H1 (cell line): ENCODE data around the gene RTN4IP1. TPM values are rescaled to one million over a fixed set of nuclear protein-coding genes. Genes with fewer than 3 reads are reported as not detected.

Source experiments
- ATF2 ChIP-seq: IDR thresholded peaks from 2 replicates; pipeline ENCODE4 v1.6.1; 2012; ENCODE audit warnings: low read length, inconsistent platforms
- GABPA ChIP-seq: IDR thresholded peaks from 2 replicates; pipeline ENCODE4 v1.6.1; 2011; ENCODE audit warnings: mild to moderate bottlenecking, low read length, moderate library complexity, borderline replicate concordance; ENCODE audit not compliant: insufficient read depth
- MAX ChIP-seq: IDR thresholded peaks from 2 replicates; pipeline ENCODE4 v1.6.1; 2012; ENCODE audit warnings: inconsistent platforms
- RBBP5 ChIP-seq: IDR thresholded peaks from 2 replicates; pipeline ENCODE4 v1.7.1; 2012; ENCODE audit warnings: low read depth, mild to moderate bottlenecking, inconsistent platforms, low read length, moderate library complexity, borderline replicate concordance
- SIX5 ChIP-seq: IDR thresholded peaks from 2 replicates; pipeline ENCODE4 v1.6.1; 2011; ENCODE audit warnings: mild to moderate bottlenecking, low read depth, low read length
- TBP ChIP-seq: IDR thresholded peaks from 2 replicates; pipeline ENCODE4 v1.6.1; 2011; ENCODE audit warnings: low read depth, low read length, improper control_type of control experiment
- TEAD4 ChIP-seq: IDR thresholded peaks from 2 replicates; pipeline ENCODE4 v1.6.1; 2012; ENCODE audit warnings: low read depth, low read length, inconsistent platforms, mixed read lengths
- polyA plus RNA-seq, 7 experiments: library from polyadenylated mRNA; depleted of rRNA in 3 of 7; stranded (reverse) in 5 of 7; unstranded in 2 of 7; fragments of >200 nt in 5 of 7; fragments of 200-250 nt in 2 of 7; gene quantifications; 1 replicate in 5 of 7; 2 replicates in 1 of 7; 4 replicates in 1 of 7; pipeline versions ENCODE4 v1.2.1 to v1.2.3, GENCODE V29; 2011 to 2013; ENCODE audit warnings: missing spikeins in 2 of 7, mixed read lengths in 2 of 7
- total RNA-seq: library from RNA; stranded (reverse); fragmentation: NEBNext Ultra II Directional; extraction: Animal tissue kit (Norgen Biotek cat#: 25700); gene quantifications from 2 replicates; pipeline ENCODE4 v1.2.1, GENCODE V29; 2021

Gene RTN4IP1
- total and polyA plus RNA-seq, 2 of the 8 experiments (the other 6 are each of a cell fraction or from before 2014, with no cell fraction given): 14.6 to 19.5 TPM

- TF ChIP-seq GABPA (no peak), ATF2 (no peak), RBBP5 (no peak), TBP (no peak), MAX (no peak), SIX5 (no peak), TEAD4 (no peak)
Measured at GRCh38 chr6:106530502-106530901, 98.8 kb downstream of the RTN4IP1 start (continued).
